ENCODE data around the gene SPINT2. TPM values are rescaled to one million over a fixed set of nuclear protein-coding genes. Genes with fewer than 3 reads are reported as not detected.
A peak's percentile ranks its signal among the peaks of the same experiment; 100 is the strongest.
"Not testable (repeated sequence)": the region's sequence is repeated elsewhere in the genome, so short reads cannot be mapped to it uniquely, and the experiment has no call there.

SPINT2 gene
- polyA plus RNA-seq, 1 donor from 2014 or later, result 167 TPM

GRCh38 chr19:38228491-38229439, 35.6 kb upstream of the SPINT2 start:
- H3K27ac Mint-ChIP-seq, result no peak overlapping the region
- peak overlapping the region in 2 of 4 donors; percentile 25 to 70 for H3K4me3 Mint-ChIP-seq
- no peaks in the 10 kb centered on the region for H3K9me3 Mint-ChIP-seq
- H3K4me1 Mint-ChIP-seq, result peaks cover 0 to 15% (median 4%) of the 10 kb centered on the region in 3 donors
- peaks cover 3% of the 10 kb centered on the region for H3K36me3 Mint-ChIP-seq
- H3K27me3 Mint-ChIP-seq, result peaks cover 37% of the 10 kb centered on the region

GRCh38 chr19:38229585-38230073, 34.7 kb upstream of the SPINT2 start:
- peaks cover 31% of the 10 kb centered on the region for H3K27me3 Mint-ChIP-seq
- no peaks in the 10 kb centered on the region for H3K9me3 Mint-ChIP-seq
- peak overlapping the region in 2 of 4 donors; percentile 39 to 59 for H3K4me3 Mint-ChIP-seq
- peaks cover 1% of the 10 kb centered on the region for H3K36me3 Mint-ChIP-seq
- H3K27ac Mint-ChIP-seq, result no peak overlapping the region
- peaks cover 0 to 10% (median 1%) of the 10 kb centered on the region in 3 donors for H3K4me1 Mint-ChIP-seq

DNA sequence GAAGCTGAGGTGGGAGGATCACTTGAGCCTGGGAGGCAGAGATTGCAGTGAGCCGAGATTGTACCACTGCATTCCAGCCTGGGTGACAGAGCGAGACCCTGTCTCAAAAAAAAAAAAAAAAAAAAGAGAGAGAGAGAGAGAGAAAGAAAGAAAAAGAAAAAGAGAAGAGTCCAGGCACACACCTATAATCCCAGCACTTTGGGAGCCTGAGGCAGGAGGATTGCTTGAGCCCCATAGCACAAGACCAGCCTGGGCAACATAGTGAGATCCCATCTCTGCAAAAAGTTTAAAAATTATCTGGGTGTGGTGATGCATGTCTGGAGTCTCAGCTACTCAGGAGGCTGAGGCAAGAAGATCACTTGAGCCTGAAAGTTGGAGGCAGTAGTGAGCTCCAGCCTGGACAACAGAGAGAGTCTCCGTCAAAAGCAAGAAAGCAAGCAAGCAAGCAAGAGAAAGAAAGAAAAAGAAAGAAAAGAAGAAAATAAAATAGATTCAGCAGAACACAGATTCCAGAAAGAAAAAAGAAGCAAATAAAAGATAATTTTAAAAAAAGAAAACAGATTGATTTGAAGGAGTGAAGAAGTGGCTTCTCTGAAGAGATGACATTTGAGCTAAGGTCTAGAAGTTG, 33.8 kb upstream of the SPINT2 start:
- not testable (repeated sequence) for H3K9me3 Mint-ChIP-seq, H3K4me1 Mint-ChIP-seq, H3K27ac Mint-ChIP-seq, H3K36me3 Mint-ChIP-seq, H3K4me3 Mint-ChIP-seq
- H3K27me3 Mint-ChIP-seq, result peaks cover 26% of the 10 kb centered on the region

- H3K4me1 Mint-ChIP-seq, result peaks cover 0 to 8% (median 1%) of the 10 kb centered on the region in 3 donors
- H3K27me3 Mint-ChIP-seq, result peaks cover 22% of the 10 kb centered on the region
- no peak overlapping the region for H3K27ac Mint-ChIP-seq
- no peaks in the 10 kb centered on the region for H3K9me3 Mint-ChIP-seq
- no peaks in the 10 kb centered on the region for H3K36me3 Mint-ChIP-seq
- no peak overlapping the region for H3K4me3 Mint-ChIP-seq
These were observed 32.5 kb upstream of the SPINT2 start for GRCh38 chr19:38231918-38232317.

GRCh38 chr19:38233740-38234251, 30.6 kb upstream of the SPINT2 start:
- peak overlapping the region in 1 of 3 donors; percentile 57 for H3K27ac Mint-ChIP-seq
- peak overlapping the region in 1 of 4 donors; percentile 2 for H3K4me3 Mint-ChIP-seq
- no peaks in the 10 kb centered on the region for H3K36me3 Mint-ChIP-seq
- peaks cover 14% of the 10 kb centered on the region for H3K27me3 Mint-ChIP-seq
- H3K4me1 Mint-ChIP-seq, result peaks cover 0 to 5% (median 1%) of the 10 kb centered on the region in 3 donors
- H3K9me3 Mint-ChIP-seq, result no peaks in the 10 kb centered on the region

DNA sequence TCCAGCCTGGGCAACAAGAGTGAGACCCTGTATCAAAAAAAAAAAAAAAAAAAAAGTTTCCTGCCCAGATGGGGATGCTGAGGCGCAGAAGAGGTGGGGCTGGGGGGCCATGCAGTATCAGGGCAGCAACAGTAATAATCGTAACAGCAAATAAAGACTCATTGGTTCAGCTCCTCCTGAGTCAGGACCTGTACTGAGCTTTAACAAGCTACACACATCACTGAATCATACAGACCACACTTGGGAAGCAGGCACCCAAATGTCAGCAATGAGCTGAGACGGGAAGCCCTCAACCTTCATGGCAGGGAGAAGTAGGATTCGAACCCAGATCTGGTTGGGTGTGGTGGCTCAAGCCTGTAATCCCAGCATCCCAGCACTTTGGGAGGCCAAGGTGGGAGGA, 29.8 kb upstream of the SPINT2 start:
- no peak overlapping the region for H3K27ac Mint-ChIP-seq
- peaks cover 0 to 4% (median 0%) of the 10 kb centered on the region in 3 donors for H3K4me1 Mint-ChIP-seq
- H3K4me3 Mint-ChIP-seq, result no peak overlapping the region
- H3K27me3 Mint-ChIP-seq, result peaks cover 11% of the 10 kb centered on the region
- H3K9me3 Mint-ChIP-seq, result no peaks in the 10 kb centered on the region
- no peaks in the 10 kb centered on the region for H3K36me3 Mint-ChIP-seq

- no peak overlapping the region for H3K4me3 Mint-ChIP-seq
- peaks cover 3 to 8% (median 6%) of the 10 kb centered on the region in 3 donors for H3K4me1 Mint-ChIP-seq
- peaks cover 2% of the 10 kb centered on the region for H3K36me3 Mint-ChIP-seq
- H3K27ac Mint-ChIP-seq, result peak overlapping the region in 1 of 3 donors; percentile 47
- no peaks in the 10 kb centered on the region for H3K9me3 Mint-ChIP-seq
- peaks cover 4% of the 10 kb centered on the region for H3K27me3 Mint-ChIP-seq
These were observed 24.6 kb upstream of the SPINT2 start for GRCh38 chr19:38239816-38240215.

DNA sequence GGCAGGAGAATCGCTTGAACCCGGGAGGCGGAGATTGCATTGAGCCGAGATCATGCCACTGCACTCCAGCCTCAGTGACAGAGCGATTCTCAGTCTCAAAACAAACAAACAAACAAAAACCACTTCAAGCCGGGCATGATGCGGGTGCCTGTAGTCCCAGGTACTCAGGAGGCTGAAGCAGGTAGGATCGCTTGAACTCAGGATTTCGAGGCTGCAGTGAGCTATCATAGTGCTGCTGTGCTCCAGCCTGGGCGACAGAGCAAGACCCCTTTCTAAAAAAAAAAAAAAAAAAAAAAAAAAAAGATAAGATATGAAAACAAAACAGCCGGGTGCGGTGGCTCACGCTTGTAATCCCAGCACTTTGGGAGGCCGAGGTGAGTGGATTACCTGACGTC, 21.1 kb upstream of the SPINT2 start:
- Mint-ChIP-seq H3K27me3 (no peaks in the 10 kb centered on the region), H3K9me3 (no peaks in the 10 kb centered on the region), H3K4me3 (peak overlapping the region; percentile 65 to 96 (median 85)), H3K4me1 (peaks cover 5 to 12% (median 11%) of the 10 kb centered on the region in 3 donors), H3K36me3 (peaks cover 2% of the 10 kb centered on the region), H3K27ac (peak overlapping the region in 2 of 3 donors; percentile 40 to 69)

DNA sequence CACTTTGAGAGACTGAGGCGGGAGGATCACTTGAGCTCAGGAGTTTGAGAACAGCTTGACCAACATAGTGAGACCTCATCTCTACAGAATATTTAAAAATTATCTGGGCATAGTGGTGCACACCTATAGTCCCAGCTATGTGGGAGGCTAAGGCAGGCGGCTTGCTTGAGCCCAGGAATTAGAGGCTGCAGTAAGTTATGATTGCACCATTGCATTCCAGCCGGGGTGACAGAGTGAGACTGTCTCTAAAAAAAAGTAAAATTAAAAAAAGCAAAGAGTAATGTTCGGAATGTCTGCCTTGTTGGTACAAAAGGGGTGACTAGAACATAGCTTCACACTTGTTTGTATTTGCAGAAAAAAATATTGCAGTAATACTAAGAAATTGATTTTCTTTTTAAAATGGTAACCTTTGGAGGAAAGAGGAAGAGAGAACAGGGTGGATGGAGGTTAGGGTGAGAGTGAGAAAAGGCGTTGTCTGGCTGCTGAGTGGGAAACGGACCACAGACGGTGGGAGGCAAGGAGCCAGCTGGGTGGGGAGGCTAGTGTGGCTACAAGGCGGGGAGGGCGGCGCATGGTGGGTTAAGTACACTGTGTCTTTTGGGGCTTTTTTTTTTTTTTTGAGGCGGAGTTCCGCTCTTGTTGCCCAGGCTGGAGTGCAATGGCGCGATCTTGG, 18.4 kb upstream of the SPINT2 start:
- H3K9me3 Mint-ChIP-seq, result no peaks in the 10 kb centered on the region
- H3K4me3 Mint-ChIP-seq, result peak overlapping the region in 3 of 4 donors; percentile 44 to 87 (median 64)
- peak overlapping the region in 1 of 3 donors; percentile 33 for H3K27ac Mint-ChIP-seq
- peaks cover 7 to 16% (median 11%) of the 10 kb centered on the region in 3 donors for H3K4me1 Mint-ChIP-seq
- H3K27me3 Mint-ChIP-seq, result peaks cover 2% of the 10 kb centered on the region
- H3K36me3 Mint-ChIP-seq, result peaks cover 2% of the 10 kb centered on the region

GRCh38 chr19:38247126-38247525, 17.2 kb upstream of the SPINT2 start:
- H3K27ac Mint-ChIP-seq, result no peak overlapping the region
- no peak overlapping the region for H3K4me3 Mint-ChIP-seq
- peaks cover 11 to 24% (median 17%) of the 10 kb centered on the region in 3 donors for H3K4me1 Mint-ChIP-seq
- H3K36me3 Mint-ChIP-seq, result peaks cover 2% of the 10 kb centered on the region
- H3K27me3 Mint-ChIP-seq, result peaks cover 2% of the 10 kb centered on the region
- H3K9me3 Mint-ChIP-seq, result no peaks in the 10 kb centered on the region

DNA sequence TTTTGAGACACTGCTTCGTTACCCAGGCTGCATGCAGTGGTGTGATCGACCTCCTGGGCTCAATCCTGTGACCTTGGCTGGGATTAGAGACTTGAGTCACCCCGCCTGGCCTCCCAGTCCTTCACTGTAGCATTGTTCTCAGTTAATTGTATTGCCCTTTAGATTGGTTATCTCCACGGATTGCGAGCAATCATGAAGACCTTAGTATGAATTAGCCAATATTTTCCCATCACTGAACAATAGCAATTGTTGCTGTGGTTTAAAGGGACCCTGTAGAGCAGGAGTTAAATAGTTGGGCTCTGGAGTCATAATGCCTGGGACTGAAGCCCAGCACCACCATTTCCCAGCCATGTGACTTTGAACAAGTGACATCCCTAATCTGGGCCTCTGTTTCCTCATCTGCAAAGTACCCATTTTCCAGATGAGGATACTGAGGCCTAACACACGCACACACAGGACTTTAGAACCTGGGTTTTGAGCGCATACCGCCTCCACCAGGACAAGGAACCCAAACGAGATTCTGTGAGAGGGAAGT, 16.6 kb upstream of the SPINT2 start:
- Mint-ChIP-seq H3K36me3 (peaks cover 2% of the 10 kb centered on the region), H3K27ac (no peak overlapping the region), H3K9me3 (no peaks in the 10 kb centered on the region), H3K27me3 (peaks cover 5% of the 10 kb centered on the region), H3K4me3 (no peak overlapping the region), H3K4me1 (peaks cover 17 to 30% (median 23%) of the 10 kb centered on the region in 3 donors)

GRCh38 chr19:38248421-38248820, 16.0 kb upstream of the SPINT2 start:
- no peaks in the 10 kb centered on the region for H3K9me3 Mint-ChIP-seq
- H3K4me3 Mint-ChIP-seq, result no peak overlapping the region
- H3K4me1 Mint-ChIP-seq, result peaks cover 19 to 31% (median 23%) of the 10 kb centered on the region in 3 donors
- H3K36me3 Mint-ChIP-seq, result peaks cover 2% of the 10 kb centered on the region
- H3K27me3 Mint-ChIP-seq, result peaks cover 5% of the 10 kb centered on the region
- H3K27ac Mint-ChIP-seq, result no peak overlapping the region

DNA sequence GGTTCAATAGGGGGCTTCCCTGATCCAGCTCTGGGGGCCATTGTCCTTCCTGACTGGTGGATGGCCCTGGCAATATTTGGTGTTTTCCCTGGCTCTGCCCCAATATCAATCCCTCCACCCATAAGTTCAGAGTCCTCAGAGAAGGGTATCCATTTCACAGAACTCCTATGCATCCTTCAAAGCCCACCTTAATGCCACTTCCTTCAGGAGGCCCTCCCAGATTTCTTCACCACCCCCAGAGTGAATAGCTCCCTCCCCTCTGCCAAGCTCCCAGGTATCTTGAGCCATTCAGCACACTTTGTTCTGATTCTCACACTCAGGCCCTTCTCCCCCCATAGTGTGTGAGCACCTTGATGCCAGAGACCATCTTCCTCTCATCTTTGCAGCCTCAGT, 13.9 kb upstream of the SPINT2 start:
- peaks cover 27 to 37% (median 29%) of the 10 kb centered on the region in 3 donors for H3K4me1 Mint-ChIP-seq
- H3K27ac Mint-ChIP-seq, result peak overlapping the region in 1 of 3 donors; percentile 62
- peaks cover 4% of the 10 kb centered on the region for H3K36me3 Mint-ChIP-seq
- H3K27me3 Mint-ChIP-seq, result peaks cover 14% of the 10 kb centered on the region
- H3K9me3 Mint-ChIP-seq, result no peaks in the 10 kb centered on the region
- peak overlapping the region in 2 of 4 donors; percentile 40 to 63 for H3K4me3 Mint-ChIP-seq

DNA sequence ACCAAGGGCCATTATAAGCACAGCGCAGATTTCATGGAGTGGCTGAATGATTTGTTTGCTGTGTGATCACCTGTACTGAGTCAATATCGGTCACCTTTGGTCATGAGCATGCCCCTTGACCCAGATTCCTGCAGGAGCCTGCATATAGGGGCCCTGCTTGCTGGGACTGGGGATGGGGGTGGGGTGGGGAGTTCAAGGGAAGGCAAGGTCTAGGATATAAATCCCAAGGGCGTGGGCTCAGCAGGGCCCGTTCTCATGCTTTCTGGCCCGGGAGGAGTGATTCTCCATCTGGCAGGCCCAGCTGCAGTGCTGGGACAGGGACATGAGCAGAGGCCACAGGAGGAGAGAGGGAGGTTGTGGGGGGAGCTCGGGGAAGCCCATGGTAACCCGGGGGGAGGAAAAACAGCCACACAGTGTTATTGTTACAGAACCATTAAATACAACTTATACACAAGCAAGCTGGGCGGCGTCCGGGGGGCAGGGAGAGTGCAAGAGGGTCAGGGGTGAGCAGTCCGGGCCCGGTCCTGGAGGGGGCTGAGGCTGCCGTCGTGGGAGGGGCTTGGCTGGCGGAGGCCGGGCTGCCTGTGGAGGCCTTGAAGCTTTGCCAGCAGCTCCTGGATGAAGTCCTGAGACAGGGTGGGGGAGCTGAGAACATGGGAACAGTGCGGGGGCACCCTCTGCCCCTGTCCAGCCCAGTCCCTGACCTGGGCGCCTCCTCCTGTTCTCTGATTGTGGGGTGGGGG, 13.4 kb upstream of the SPINT2 start:
- no peak overlapping the region for H3K27ac Mint-ChIP-seq
- H3K27me3 Mint-ChIP-seq, result peaks cover 17% of the 10 kb centered on the region
- peak overlapping the region in 2 of 4 donors; percentile 63 to 83 for H3K4me3 Mint-ChIP-seq
- no peaks in the 10 kb centered on the region for H3K9me3 Mint-ChIP-seq
- H3K4me1 Mint-ChIP-seq, result peaks cover 26 to 38% (median 33%) of the 10 kb centered on the region in 3 donors
- peaks cover 4% of the 10 kb centered on the region for H3K36me3 Mint-ChIP-seq

Data from IgD-negative memory B cell (primary cell).